HEK293 (cell line): ENCODE measurements around the gene LUC7L2.
A peak's percentile ranks its signal among the peaks of the same experiment; 100 is the strongest.

Source experiments
- CTCF ChIA-PET: fragments of 350-600 bp; formaldehyde crosslinking; extraction: SDS; loops from one replicate; lab custom pipeline; 2021; ENCODE audit warnings: antibody characterized with exemption; lab: Yijun Ruan, JAX
- POLR2A ChIA-PET: fragments of 300-600 bp; formaldehyde crosslinking; extraction: SDS; loops from one replicate; lab custom pipeline; 2020; ENCODE audit warnings: antibody characterized with exemption, inconsistent platforms; lab: Yijun Ruan, JAX
- H3K27ac ChIP-seq: fragments of 200-500 bp; sonication (Bioruptor generic); 2 replicates; pipeline ENCODE4 v1.5.1; 2014; ENCODE audit warnings: low read depth, low read length, control low read depth, inconsistent platforms; ENCODE audit errors: extremely low read depth
- H3K36me3 ChIP-seq, 2 experiments: fragments of 200-500 bp in 1 of 2; sonication (Bioruptor generic) in 1 of 2; 1 replicate in 1 of 2; 2 replicates in 1 of 2; pipeline ENCODE4 v1.5.1; 2014 to 2017; ENCODE audit warnings: inconsistent platforms in 2 of 2, low read length in 2 of 2; ENCODE audit not compliant: control insufficient read depth in 2 of 2, insufficient read depth in 1 of 2
- H3K4me1 ChIP-seq: fragments of 200-500 bp; sonication (Bioruptor generic); 2 replicates; pipeline ENCODE4 v1.5.1; 2014; ENCODE audit warnings: mild to moderate bottlenecking, low read length, inconsistent platforms; ENCODE audit not compliant: control insufficient read depth, insufficient read depth
- H3K4me3 ChIP-seq: 2 replicates; pipeline ENCODE4 v1.5.1; 2011; ENCODE audit warnings: low read depth, mild to moderate bottlenecking, control low read depth, low read length, moderate library complexity
- H3K9me3 ChIP-seq: fragments of 200-500 bp; sonication (Bioruptor generic); 2 replicates; pipeline ENCODE4 v1.5.1; 2014; ENCODE audit warnings: low read depth, low read length, inconsistent platforms; ENCODE audit not compliant: control insufficient read depth, insufficient read depth
- FEZF1 ChIP-seq: fragments of 450-650 bp; formaldehyde crosslinking; IDR thresholded peaks from 2 replicates; pipeline ENCODE4 v1.5.1; 2016; ENCODE audit warnings: missing biosample characterization, missing genetic modification characterization
- GFI1B ChIP-seq: fragments of 450-650 bp; formaldehyde crosslinking; IDR thresholded peaks from 2 replicates; pipeline ENCODE4 v1.5.1; 2016; ENCODE audit warnings: missing biosample characterization, missing genetic modification characterization
- HOXA7 ChIP-seq: sonication (generic); formaldehyde crosslinking; IDR thresholded peaks from 2 replicates; pipeline ENCODE4 v1.8.1; 2022; ENCODE audit warnings: missing genetic modification reagents, borderline replicate concordance
- OVOL3 ChIP-seq: fragments of 450-650 bp; formaldehyde crosslinking; IDR thresholded peaks from 2 replicates; pipeline ENCODE4 v1.5.1; 2016; ENCODE audit warnings: missing biosample characterization, missing genetic modification characterization
- PRDM10 ChIP-seq: fragments of 450-650 bp; formaldehyde crosslinking; IDR thresholded peaks from 2 replicates; pipeline ENCODE4 v1.5.1; 2016; ENCODE audit warnings: missing biosample characterization, missing genetic modification characterization
- SETDB1 ChIP-seq: IDR thresholded peaks from one replicate; pipeline ENCODE4 v1.6.1; 2017; ENCODE audit warnings: mild to moderate bottlenecking, low read length, moderate library complexity, mixed read lengths; ENCODE audit not compliant: insufficient read length
- SP2 ChIP-seq: fragments of 450-650 bp; formaldehyde crosslinking; IDR thresholded peaks from 2 replicates; pipeline ENCODE4 v1.5.1; 2016; ENCODE audit warnings: missing biosample characterization, missing genetic modification characterization
- YY2 ChIP-seq: fragments of 450-650 bp; formaldehyde crosslinking; IDR thresholded peaks from 2 replicates; pipeline ENCODE4 v1.5.1; 2016; ENCODE audit warnings: missing biosample characterization, missing genetic modification characterization
- ZBTB20 ChIP-seq: fragments of 450-650 bp; formaldehyde crosslinking; IDR thresholded peaks from 2 replicates; pipeline ENCODE4 v1.5.1; 2016; ENCODE audit warnings: missing biosample characterization, missing genetic modification characterization
- ZBTB44 ChIP-seq: fragments of 450-650 bp; IDR thresholded peaks from 2 replicates; pipeline ENCODE4 v1.5.1; 2018; ENCODE audit warnings: missing biosample characterization, mild to moderate bottlenecking, missing genetic modification characterization
- ZBTB7A ChIP-seq: fragments of 450-650 bp; formaldehyde crosslinking; IDR thresholded peaks from 2 replicates; pipeline ENCODE4 v1.5.1; 2016; ENCODE audit warnings: low read depth, missing biosample characterization, missing genetic modification characterization
- ZFP69B ChIP-seq: fragments of 450-650 bp; formaldehyde crosslinking; IDR thresholded peaks from 2 replicates; pipeline ENCODE4 v1.5.1; 2016; ENCODE audit warnings: missing biosample characterization, missing genetic modification characterization
- ZNF121 ChIP-seq: fragments of 450-650 bp; formaldehyde crosslinking; IDR thresholded peaks from 2 replicates; pipeline ENCODE4 v1.5.1; 2016; ENCODE audit warnings: missing biosample characterization, missing genetic modification characterization
- ZNF350 ChIP-seq: fragments of 450-650 bp; formaldehyde crosslinking; IDR thresholded peaks from 2 replicates; pipeline ENCODE4 v1.5.0; 2017; ENCODE audit warnings: missing biosample characterization, mild to moderate bottlenecking, missing genetic modification characterization
- ZNF514 ChIP-seq: fragments of 450-650 bp; formaldehyde crosslinking; IDR thresholded peaks from 2 replicates; pipeline ENCODE4 v1.5.1; 2016; ENCODE audit warnings: missing biosample characterization, missing genetic modification characterization
- ZNF530 ChIP-seq: fragments of 450-650 bp; formaldehyde crosslinking; IDR thresholded peaks from 2 replicates; pipeline ENCODE4 v1.5.1; 2016; ENCODE audit warnings: low read depth, missing biosample characterization, missing genetic modification characterization
- ZNF639 ChIP-seq: fragments of 450-650 bp; formaldehyde crosslinking; IDR thresholded peaks from 2 replicates; pipeline ENCODE4 v1.5.1; 2016; ENCODE audit warnings: missing biosample characterization, missing genetic modification characterization
- ZNF830 ChIP-seq: fragments of 450-650 bp; IDR thresholded peaks from 2 replicates; pipeline ENCODE4 v1.5.0; 2018; ENCODE audit warnings: missing biosample characterization, missing genetic modification characterization, low read depth, mild to moderate bottlenecking, moderate library complexity

LUC7L2 gene

GRCh38 chr7:139374246-139374645 lies 14.6 kb downstream of the LUC7L2 start:
- H3K27ac ChIP-seq: no peak overlapping the region
- no peak overlapping the region for H3K4me3 ChIP-seq
- POLR2A ChIA-PET: interaction anchor here (0.6 kb wide), 1 partner anchor 388 kb away, joined by 3 read pairs; no protein-coding TSS in a partner anchor
- CTCF ChIA-PET: no interaction called here
- peaks cover 21 to 44% of the 10 kb centered on the region in 2 experiments; a peak in 2 of 3 replicates for H3K36me3 ChIP-seq
- no peak for TF ChIP-seq ZNF121 (tag by site-specific recombination)
- no peak for TF ChIP-seq ZNF830
- no peak for TF ChIP-seq GFI1B (tag by site-specific recombination)
- TF ChIP-seq HOXA7 (CRISPR knock-in tag): no peak
- peaks cover 15% of the 10 kb centered on the region for H3K4me1 ChIP-seq
- H3K9me3 ChIP-seq: no peaks in the 10 kb centered on the region

GRCh38 chr7:139382439-139382838 lies 22.7 kb downstream of the LUC7L2 start:
- ChIA-PET POLR2A (no interaction called here), CTCF (no interaction called here)
- TF ChIP-seq ZNF350 (tag by site-specific recombination): no peak
- H3K36me3 ChIP-seq: peaks cover 59 to 79% of the 10 kb centered on the region in 2 experiments; a peak in 2 of 3 replicates
- H3K9me3 ChIP-seq: no peaks in the 10 kb centered on the region
- H3K4me1 ChIP-seq: no peaks in the 10 kb centered on the region
- H3K4me3 ChIP-seq: no peak overlapping the region
- no peak overlapping the region for H3K27ac ChIP-seq

GRCh38 chr7:139384611-139385010 lies 24.9 kb downstream of the LUC7L2 start:
- Histone ChIP-seq H3K4me3 (no peak overlapping the region), H3K9me3 (no peaks in the 10 kb centered on the region), H3K36me3 (peaks cover 45 to 82% of the 10 kb centered on the region in 2 experiments; a peak in 2 of 3 replicates), H3K4me1 (no peaks in the 10 kb centered on the region), H3K27ac (no peak overlapping the region)
- TF ChIP-seq SETDB1: no peak
- TF ChIP-seq YY2 (tag by site-specific recombination): no peak
- peak; percentile 72; the same call in 1 of the 2 replicates for TF ChIP-seq ZNF121 (tag by site-specific recombination)
- POLR2A ChIA-PET: no interaction called here
- CTCF ChIA-PET: interaction anchor here (0.6 to 0.7 kb wide), 2 partner anchors 23 to 1086 kb away, joined by 3 to 4 read pairs; no protein-coding TSS in a partner anchor

GRCh38 chr7:139387594-139387993 lies 27.9 kb downstream of the LUC7L2 start:
- POLR2A ChIA-PET: no interaction called here
- no peak overlapping the region for H3K4me3 ChIP-seq
- no peaks in the 10 kb centered on the region for H3K4me1 ChIP-seq
- H3K9me3 ChIP-seq: no peaks in the 10 kb centered on the region
- no peak overlapping the region for H3K27ac ChIP-seq
- CTCF ChIA-PET: interaction anchor here (0.8 to 1.0 kb wide), 2 partner anchors 28 to 47 kb away, joined by 3 to 5 read pairs; partner anchors contain the start of gene LUC7L2
- H3K36me3 ChIP-seq: peaks cover 33 to 82% of the 10 kb centered on the region in 2 experiments; a peak in 2 of 3 replicates
- no peak for TF ChIP-seq YY2 (tag by site-specific recombination)
- TF ChIP-seq ZBTB7A (tag by site-specific recombination): no peak
- TF ChIP-seq ZFP69B (tag by site-specific recombination): no peak
- no peak for TF ChIP-seq PRDM10 (tag by site-specific recombination)
- TF ChIP-seq ZBTB20: no peak
- TF ChIP-seq ZNF514 (tag by site-specific recombination): no peak
- TF ChIP-seq FEZF1 (tag by site-specific recombination): no peak
- TF ChIP-seq OVOL3 (tag by site-specific recombination): no peak
- no peak for TF ChIP-seq ZNF530 (tag by site-specific recombination)
- TF ChIP-seq ZNF639 (tag by site-specific recombination): no peak
- no peak for TF ChIP-seq SP2 (tag by site-specific recombination)
- no peak for TF ChIP-seq ZBTB44 (tag by site-specific recombination)
